IMR-90 (cell line): Measurements from ENCODE around the gene BBS12. TPM values are rescaled to one million over a fixed set of nuclear protein-coding genes. Genes with fewer than 3 reads are reported as not detected.

Experiments used
- ATAC-seq: fragments of 200-7000 bp; cut with Tn5 transposase; 2 replicates; pipeline ENCODE4 v1.9.1; 2020; ENCODE audit warnings: low read depth, mild to moderate bottlenecking, moderate library complexity
- BruUV-seq: library from RNA; stranded (reverse); fragments of 400-500 nt; replicated peaks from 2 replicates; lab custom pipeline; 2021; lab: Mats Ljungman, UMichigan
- CTCF ChIA-PET: fragments of 300-600 bp; formaldehyde crosslinking; extraction: SDS; loops from one replicate; lab custom pipeline; 2021; ENCODE audit warnings: antibody characterized with exemption; lab: Yijun Ruan, JAX
- POLR2A ChIA-PET: fragments of 300-600 bp; sonication (Branson Sonifier 250); formaldehyde crosslinking; loops from one replicate; lab custom pipeline; 2022; ENCODE audit warnings: antibody characterized with exemption; ENCODE audit not compliant: unreplicated experiment; lab: Charles Lee
- DNase-seq: peaks from one replicate; pipeline ENCODE4 v3.0.0; 2013
- H2AFZ ChIP-seq: replicated peaks from 2 replicates; pipeline ENCODE3; 2013; ENCODE audit warnings: low read length, mild to moderate bottlenecking; ENCODE audit not compliant: poor library complexity
- H2AK5ac ChIP-seq: 2 replicates; pipeline ENCODE4 v1.6.1; 2013; ENCODE audit warnings: low read depth, low read length, inconsistent platforms
- H2AK9ac ChIP-seq: replicated peaks from 2 replicates; pipeline ENCODE3; 2013; ENCODE audit warnings: mild to moderate bottlenecking, low read depth, low read length, moderate library complexity; ENCODE audit not compliant: poor library complexity
- H2BK120ac ChIP-seq: 2 replicates; pipeline ENCODE4 v1.6.1; 2013; ENCODE audit warnings: low read depth, low read length, inconsistent platforms
- H2BK15ac ChIP-seq: 3 replicates; pipeline ENCODE4 v1.6.1; 2013; ENCODE audit warnings: low read depth, low read length, inconsistent platforms
- H2BK20ac ChIP-seq: 2 replicates; pipeline ENCODE4 v1.6.1; 2013; ENCODE audit warnings: low read depth, mild to moderate bottlenecking, inconsistent platforms, low read length, moderate library complexity
- H2BK5ac ChIP-seq: 2 replicates; pipeline ENCODE4 v1.6.1; 2013; ENCODE audit warnings: mild to moderate bottlenecking, low read depth, low read length, inconsistent platforms; ENCODE audit not compliant: poor library complexity, severe bottlenecking
- H3K14ac ChIP-seq: replicated peaks from 2 replicates; pipeline ENCODE4 v1.6.1; 2013; ENCODE audit warnings: low read depth, low read length, inconsistent platforms
- H3K18ac ChIP-seq: 2 replicates; pipeline ENCODE4 v1.6.1; 2013; ENCODE audit warnings: low read depth, low read length, control low read depth
- H3K23ac ChIP-seq: 2 replicates; pipeline ENCODE4 v1.6.1; 2013; ENCODE audit warnings: low read depth, low read length, inconsistent platforms
- H3K27ac ChIP-seq: 2 replicates; pipeline ENCODE4 v1.5.1; 2013; ENCODE audit warnings: mild to moderate bottlenecking, control low read depth, low read length; ENCODE audit not compliant: insufficient read depth
- H3K27me3 ChIP-seq: 2 replicates; pipeline ENCODE4 v1.6.1; 2013; ENCODE audit warnings: low read length; ENCODE audit not compliant: control insufficient read depth, insufficient read depth
- H3K36me3 ChIP-seq: 2 replicates; pipeline ENCODE4 v1.6.1; 2013; ENCODE audit warnings: low read length, mixed read lengths; ENCODE audit not compliant: control insufficient read depth, insufficient read depth
- H3K4ac ChIP-seq: 2 replicates; pipeline ENCODE4 v1.6.1; 2013; ENCODE audit warnings: low read depth, low read length, inconsistent platforms
- H3K4me1 ChIP-seq: 2 replicates; pipeline ENCODE4 v1.6.1; 2013; ENCODE audit warnings: low read length, mixed read lengths; ENCODE audit not compliant: control insufficient read depth, insufficient read depth
- H3K4me2 ChIP-seq: 2 replicates; pipeline ENCODE4 v1.6.1; 2013; ENCODE audit warnings: low read depth, mild to moderate bottlenecking, control low read depth, low read length, moderate library complexity
- H3K4me3 ChIP-seq: 2 replicates; pipeline ENCODE4 v1.5.1; 2013; ENCODE audit warnings: low read depth, mild to moderate bottlenecking, control low read depth, low read length, moderate library complexity; ENCODE audit not compliant: insufficient read depth
- H3K56ac ChIP-seq: 2 replicates; pipeline ENCODE4 v1.6.1; 2013; ENCODE audit warnings: low read length, inconsistent platforms; ENCODE audit not compliant: insufficient read depth; ENCODE audit errors: extremely low read depth
- H3K79me1 ChIP-seq, 2 experiments: 2 replicates each; pipeline ENCODE4 v1.6.1; 2013; ENCODE audit warnings: low read length in 2 of 2, inconsistent platforms in 1 of 2, low read depth in 1 of 2
- H3K9ac ChIP-seq: 2 replicates; pipeline ENCODE4 v1.6.1; 2013; ENCODE audit warnings: low read depth, low read length, control low read depth
- H3K9me1 ChIP-seq: 2 replicates; pipeline ENCODE4 v1.6.1; 2013; ENCODE audit warnings: low read length, inconsistent platforms; ENCODE audit not compliant: insufficient read depth
- H3K9me3 ChIP-seq: 2 replicates; pipeline ENCODE4 v1.6.1; 2013; ENCODE audit warnings: low read length; ENCODE audit not compliant: control insufficient read depth, insufficient read depth
- H4K20me1 ChIP-seq: 2 replicates; pipeline ENCODE4 v1.6.1; 2013; ENCODE audit warnings: low read length, inconsistent platforms; ENCODE audit not compliant: insufficient read depth
- H4K5ac ChIP-seq: 2 replicates; pipeline ENCODE4 v1.6.1; 2013; ENCODE audit warnings: mild to moderate bottlenecking, low read depth, low read length, control low read depth
- H4K8ac ChIP-seq, 2 experiments: 2 replicates each; pipeline ENCODE4 v1.6.1; 2013; ENCODE audit warnings: low read depth in 2 of 2, low read length in 2 of 2, control low read depth in 1 of 2, inconsistent platforms in 1 of 2
- H4K91ac ChIP-seq: 2 replicates; pipeline ENCODE4 v1.6.1; 2013; ENCODE audit warnings: low read depth, low read length, inconsistent platforms; ENCODE audit not compliant: insufficient read depth
- BHLHE40 ChIP-seq: fragments of 150-350 bp; IDR thresholded peaks from 2 replicates; pipeline ENCODE4 v1.6.1; 2016; ENCODE audit warnings: mild to moderate bottlenecking, low read depth, low read length
- CEBPB ChIP-seq: IDR thresholded peaks from 2 replicates; pipeline ENCODE4 v1.6.1; 2012; ENCODE audit warnings: low read depth, low read length, improper control_type of control experiment
- CHD1 ChIP-seq: IDR thresholded peaks from 2 replicates; pipeline ENCODE4 v1.6.1; 2012; ENCODE audit warnings: low read depth, low read length, improper control_type of control experiment
- CTCF ChIP-seq: conservative IDR thresholded peaks from 2 replicates; pipeline ENCODE4 v1.5.1; 2012; ENCODE audit warnings: mild to moderate bottlenecking, low read depth, low read length, improper control_type of control experiment
- ELK1 ChIP-seq: fragments of 150-350 bp; IDR thresholded peaks from 2 replicates; pipeline ENCODE4 v1.6.1; 2016; ENCODE audit warnings: low read depth, mild to moderate bottlenecking, low read length, moderate library complexity, borderline replicate concordance
- FOS ChIP-seq: fragments of 150-350 bp; IDR thresholded peaks from 2 replicates; pipeline ENCODE4 v1.6.1; 2016; ENCODE audit warnings: low read depth, low read length
- MAFK ChIP-seq: IDR thresholded peaks from 2 replicates; pipeline ENCODE4 v1.6.1; 2012; ENCODE audit warnings: low read depth, low read length, improper control_type of control experiment
- MXI1 ChIP-seq: IDR thresholded peaks from 2 replicates; pipeline ENCODE4 v1.6.1; 2012; ENCODE audit warnings: low read depth, mild to moderate bottlenecking, low read length, moderate library complexity, borderline replicate concordance
- POLR2A ChIP-seq: IDR thresholded peaks from 2 replicates; pipeline ENCODE4 v1.6.1; 2012; ENCODE audit warnings: mild to moderate bottlenecking, low read depth, low read length
- RFX5 ChIP-seq: IDR thresholded peaks from 2 replicates; pipeline ENCODE4 v1.8.0; 2012; ENCODE audit warnings: low read depth, mild to moderate bottlenecking, low read length, moderate library complexity
- SMC3 ChIP-seq: fragments of 150-350 bp; IDR thresholded peaks from 2 replicates; pipeline ENCODE4 v1.6.1; 2016; ENCODE audit warnings: low read depth, mild to moderate bottlenecking, antibody characterized with exemption, low read length, moderate library complexity
- USF2 ChIP-seq: fragments of 150-350 bp; IDR thresholded peaks from 2 replicates; pipeline ENCODE4 v1.6.1; 2017; ENCODE audit warnings: mild to moderate bottlenecking, antibody characterized with exemption, low read length, low read depth
- WGBS, 2 experiments: methylation state at CpG; one replicate each; pipeline versions ENCODE4 v1.1.5 to v1.1.7; 2013; ENCODE audit warnings: missing lambda C conversion rate in 2 of 2; ENCODE audit not compliant: insufficient read length in 1 of 2; ENCODE audit errors: extremely low coverage in 2 of 2; 5-methylcytosine and 5-hydroxymethylcytosine counted together
- dilution Hi-C: fragments of 300-500 bp; cut with HindIII; formaldehyde crosslinking; loops from one replicate; pipeline ENCODE4 v1.14.3; 2018; ENCODE audit warnings: low sequenced_read_pairs; ENCODE audit not compliant: unreplicated experiment
- in situ Hi-C: fragments of 300-500 bp; cut with MboI; formaldehyde crosslinking; loops from 3 replicates; pipeline ENCODE4 v1.14.3; 2019; ENCODE audit warnings: low sequenced_read_pairs, inconsistent platforms, mixed read lengths
- intact Hi-C: fragments of 100-400 bp; cut with micrococcal nuclease; formaldehyde crosslinking; loops from 2 replicates; pipeline ENCODE4 v1.10.0; 2022
- polyA plus RNA-seq, 3 experiments: library from polyadenylated mRNA; depleted of rRNA; stranded (reverse); fragments of >200 nt; gene quantifications; 2 replicates each; pipeline ENCODE4 v1.2.3, GENCODE V29; 2012; ENCODE audit warnings: low replicate concordance in 1 of 3
- total RNA-seq: library from RNA; depleted of rRNA; stranded (reverse); fragments of >200 nt; gene quantifications from 2 replicates; pipeline ENCODE4 v1.2.3, GENCODE V29; 2012

The BBS12 gene
- total and polyA plus RNA-seq, 2 of the 4 experiments (the other 2 are of a cell fraction) = 1.1 to 5.9 TPM

GRCh38 chr4:122695226-122695625 is 37.3 kb upstream of the BBS12 start:
- Histone ChIP-seq H2AK9ac (no peak overlapping the region), H3K9me1 (no peaks in the 10 kb centered on the region), H2BK20ac (no peak overlapping the region), H2BK15ac (no peak overlapping the region), H2AK5ac (no peak overlapping the region), H4K5ac (no peak overlapping the region), H2BK120ac (no peak overlapping the region), H3K9me3 (no peaks in the 10 kb centered on the region), H2BK5ac (no peak overlapping the region), H4K20me1 (no peaks in the 10 kb centered on the region), H4K8ac (no peak overlapping the region), H3K27me3 (no peaks in the 10 kb centered on the region; the same call in 1 of the 2 replicates), H3K79me1 (no peaks in the 10 kb centered on the region), H3K4me2 (no peak overlapping the region), H3K14ac (no peak overlapping the region), H3K4me3 (no peak overlapping the region), H3K18ac (no peak overlapping the region), H3K23ac (no peak overlapping the region), H3K4me1 (no peaks in the 10 kb centered on the region), H3K27ac (no peak overlapping the region), H4K91ac (no peak overlapping the region), H2AFZ (no peak overlapping the region), H3K4ac (no peak overlapping the region), H3K56ac (no peak overlapping the region), H3K9ac (no peak overlapping the region), H3K36me3 (no peaks in the 10 kb centered on the region)
- CTCF ChIA-PET = no interaction called here
- in situ Hi-C loops = no loop called here
- intact Hi-C loops = no loop called here
- dilution Hi-C loops = no loop called here
- TF ChIP-seq FOS (no peak), MXI1 (no peak), ELK1 (no peak), BHLHE40 (no peak), CEBPB (no peak), USF2 (no peak), MAFK (no peak), POLR2A (no peak), SMC3 (no peak), CTCF (no peak), RFX5 (no peak), CHD1 (no peak)
- DNase-seq (no peak), ATAC-seq (no peak)
- POLR2A ChIA-PET = no interaction called here
- BruUV-seq = no TSS peak
- WGBS, 2 experiments = no CpG with 5 or more reads among the region's 2 CpGs
